Activated CD4-positive, alpha-beta T cell treated with anti-CD3 and anti-CD28 coated beads, Interleukin-10, Interleukin-2, amounts not matched to agents 100 ng/mL and 50 ng/mL, durations not matched to agents 16 hours and 8 hours (primary cell): ENCODE measurements around the gene PKN2.

Experiments used
- DNase-seq: peaks from one replicate; pipeline ENCODE4 v3.0.0-alpha.2; 2020

PKN2 gene

DNA sequence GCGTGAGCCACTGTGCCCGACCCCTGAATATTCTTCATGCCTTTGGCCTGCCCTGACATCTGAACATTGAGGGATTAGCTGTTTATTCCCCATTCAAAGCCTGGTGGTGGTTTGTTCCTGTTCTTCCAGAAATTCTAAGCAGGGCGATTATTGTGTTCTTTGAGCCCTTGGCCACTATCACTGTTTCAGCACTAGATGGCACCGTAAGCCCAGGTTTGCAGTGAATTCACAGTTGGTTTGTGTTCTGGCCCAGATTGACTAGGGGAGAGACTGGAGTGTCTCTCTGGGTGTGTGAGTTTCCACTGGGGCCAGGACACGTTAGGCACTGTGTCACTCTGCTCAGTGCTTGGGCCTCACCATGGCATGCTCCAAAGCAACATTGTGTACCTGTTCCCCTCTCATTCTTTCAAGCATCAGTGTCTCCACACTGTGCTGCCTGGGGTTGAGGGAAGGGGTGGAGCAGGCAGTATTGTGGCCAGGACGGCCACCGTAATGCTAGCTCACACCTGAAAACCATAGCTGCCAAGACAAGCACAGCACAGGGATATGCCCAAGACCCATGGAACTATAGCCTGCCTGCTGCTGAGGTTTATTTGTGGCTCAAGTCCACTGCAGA lies 52.7 kb downstream of the PKN2 start:
- peak; percentile 60 for DNase-seq

DNA sequence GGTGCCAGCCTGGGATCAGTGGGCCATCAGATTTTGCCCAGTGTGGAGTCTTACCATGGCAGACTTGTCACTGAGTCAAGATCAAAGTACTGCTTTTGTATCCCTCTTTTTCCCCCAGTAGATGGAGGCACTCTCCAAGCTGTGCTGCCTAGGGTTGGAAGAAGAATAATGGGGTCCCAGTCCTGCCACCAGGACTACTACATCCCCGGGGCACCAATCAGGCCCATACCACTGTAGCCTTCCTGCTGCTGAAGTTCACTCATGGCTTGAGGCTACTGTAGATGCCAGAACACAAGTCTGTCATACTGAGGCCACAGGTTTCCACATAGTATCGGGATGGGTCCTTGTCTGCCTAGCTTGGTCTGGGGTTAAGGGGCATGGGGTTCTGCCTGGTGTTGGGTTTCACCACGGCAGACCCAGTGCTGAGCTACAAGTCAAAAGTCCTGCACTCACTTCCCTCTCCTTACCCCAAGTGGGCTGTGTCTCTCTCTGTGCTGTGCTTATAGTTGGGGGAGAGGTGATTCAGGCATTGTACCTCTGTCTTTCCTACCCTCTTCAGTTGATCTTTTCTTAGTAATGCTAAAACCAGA lies 53.4 kb downstream of the PKN2 start:
- DNase-seq = no peak

DNA sequence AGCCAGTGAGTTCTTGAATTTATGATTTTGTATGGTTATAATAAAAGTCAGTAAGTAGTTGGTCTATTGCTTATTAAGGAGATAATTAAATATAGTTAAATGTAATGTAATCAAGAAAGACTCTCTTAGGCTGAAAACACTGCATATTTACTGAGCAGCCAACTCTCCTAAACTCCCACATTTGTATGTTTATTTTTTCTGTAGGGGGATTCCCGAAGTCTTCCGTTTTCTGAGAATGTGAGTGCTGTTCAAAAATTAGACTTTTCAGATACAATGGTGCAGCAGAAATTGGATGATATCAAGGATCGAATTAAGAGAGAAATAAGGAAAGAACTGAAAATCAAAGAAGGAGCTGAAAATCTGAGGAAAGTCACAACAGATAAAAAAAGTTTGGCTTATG lies 56.7 kb downstream of the PKN2 start:
- no peak for DNase-seq

DNA sequence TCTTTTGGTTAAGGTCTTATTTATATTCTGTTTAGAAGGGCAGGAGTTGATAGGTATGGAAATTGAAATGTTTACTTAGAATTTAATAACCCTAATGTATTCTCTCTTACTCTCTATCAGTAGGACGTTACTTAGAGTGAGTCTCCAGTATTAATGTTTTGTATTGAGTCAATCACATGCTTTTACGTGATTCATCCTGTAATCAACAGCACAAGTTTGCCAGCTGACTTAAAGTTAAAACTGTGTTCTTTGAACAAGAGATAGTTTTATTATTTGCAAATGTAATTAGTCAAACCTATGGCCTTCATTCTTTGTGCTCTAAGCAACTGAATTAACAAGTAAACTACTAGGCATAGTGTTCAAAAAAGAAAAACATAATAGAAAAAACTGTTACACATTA lies 57.3 kb downstream of the PKN2 start:
- DNase-seq = no peak

DNA sequence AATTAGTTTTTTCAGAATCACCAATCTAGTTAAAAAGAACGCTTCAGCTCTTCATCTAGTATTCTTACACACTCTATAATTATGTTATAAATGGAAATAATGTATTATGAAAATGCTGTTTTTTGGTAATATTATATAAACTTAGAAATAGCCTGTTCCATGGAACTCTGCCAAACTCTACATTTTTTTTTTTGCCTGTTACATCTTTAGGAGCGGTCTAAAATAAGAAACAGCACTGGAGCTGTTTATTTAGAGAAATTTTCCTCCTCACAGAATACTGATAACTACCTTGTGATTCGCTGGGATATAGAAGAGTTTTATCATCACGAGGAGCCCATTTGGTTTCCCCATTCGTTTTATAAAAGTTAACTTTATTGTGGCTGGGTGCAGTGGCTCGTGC lies 58.5 kb downstream of the PKN2 start:
- DNase-seq = no peak

DNA sequence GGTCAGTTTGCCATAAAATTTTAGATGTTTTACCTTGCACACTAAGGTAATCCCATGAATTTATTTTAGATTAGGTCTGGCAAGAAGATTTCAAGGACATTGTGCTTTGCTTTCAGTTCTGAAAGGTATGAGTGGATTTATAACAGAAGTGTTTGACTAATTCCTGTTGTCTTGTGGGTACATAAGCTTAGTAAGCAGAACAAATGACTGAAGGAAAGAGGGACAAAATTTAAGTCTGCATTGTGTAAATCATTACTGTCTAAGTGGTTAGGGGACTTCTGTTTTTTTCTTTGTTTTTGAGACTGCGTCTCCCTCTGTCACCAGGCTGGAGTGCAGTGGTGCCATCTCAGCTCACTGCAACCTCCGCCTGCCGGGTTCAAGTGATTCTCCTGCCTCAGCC lies 60.1 kb downstream of the PKN2 start:
- peak; percentile 59 for DNase-seq

DNA sequence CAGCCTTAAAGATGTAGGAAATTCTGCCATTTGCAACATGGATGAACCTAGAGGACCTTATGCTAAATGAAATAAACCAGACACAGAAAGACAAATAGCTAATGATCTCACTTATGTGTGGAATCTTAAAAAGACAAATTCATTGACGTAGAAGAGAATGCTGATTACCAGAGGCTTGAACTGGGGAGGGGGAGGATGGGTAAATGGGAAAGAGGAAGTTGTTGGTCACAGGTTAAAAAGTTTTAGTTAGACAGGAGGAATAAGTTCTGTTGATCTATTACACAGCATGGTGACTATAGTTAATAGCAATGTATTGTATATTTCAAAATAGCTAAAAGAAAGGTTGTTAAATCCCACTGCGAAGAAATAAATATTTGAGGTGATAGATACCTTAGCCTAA lies 62.8 kb downstream of the PKN2 start:
- DNase-seq = no peak

DNA sequence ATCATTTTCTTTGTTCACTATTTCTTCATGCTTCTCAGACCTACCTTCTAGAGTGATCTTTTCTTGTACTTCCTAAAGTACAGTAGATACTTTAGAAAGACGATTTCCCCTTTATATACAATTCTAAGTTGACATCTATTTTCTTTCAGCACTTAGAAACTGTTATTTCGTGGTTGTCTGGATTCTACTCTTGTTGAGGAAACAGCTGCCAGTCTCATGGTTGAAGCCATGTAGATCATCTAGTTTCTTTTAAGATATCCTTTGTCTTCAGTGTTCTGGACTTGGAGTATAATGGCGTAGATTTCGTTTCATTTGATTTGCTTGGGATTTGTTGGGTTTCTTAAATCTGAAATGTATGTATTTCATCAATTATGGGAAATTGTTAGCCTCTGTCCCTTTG lies 67.6 kb downstream of the PKN2 start:
- no peak for DNase-seq

DNA sequence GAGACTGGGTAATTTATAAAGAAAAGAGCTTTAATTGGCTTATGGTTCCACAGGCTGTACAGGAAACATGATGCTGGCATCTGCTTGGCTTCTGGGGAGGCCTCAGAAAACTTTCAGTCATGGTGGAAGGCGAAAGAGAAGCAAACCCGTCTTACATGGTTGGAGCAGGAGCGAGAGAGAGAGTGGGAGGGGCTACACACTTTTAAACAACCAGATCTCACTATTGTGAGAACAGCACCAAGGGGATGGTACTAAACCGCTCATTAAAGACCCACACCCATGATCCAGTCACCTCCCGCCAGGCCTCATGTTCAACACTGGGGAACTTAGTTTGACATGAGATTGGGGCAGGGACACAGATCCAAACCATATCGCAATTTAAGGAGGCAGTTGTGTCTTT lies 69.4 kb downstream of the PKN2 start:
- DNase-seq = no peak

DNA sequence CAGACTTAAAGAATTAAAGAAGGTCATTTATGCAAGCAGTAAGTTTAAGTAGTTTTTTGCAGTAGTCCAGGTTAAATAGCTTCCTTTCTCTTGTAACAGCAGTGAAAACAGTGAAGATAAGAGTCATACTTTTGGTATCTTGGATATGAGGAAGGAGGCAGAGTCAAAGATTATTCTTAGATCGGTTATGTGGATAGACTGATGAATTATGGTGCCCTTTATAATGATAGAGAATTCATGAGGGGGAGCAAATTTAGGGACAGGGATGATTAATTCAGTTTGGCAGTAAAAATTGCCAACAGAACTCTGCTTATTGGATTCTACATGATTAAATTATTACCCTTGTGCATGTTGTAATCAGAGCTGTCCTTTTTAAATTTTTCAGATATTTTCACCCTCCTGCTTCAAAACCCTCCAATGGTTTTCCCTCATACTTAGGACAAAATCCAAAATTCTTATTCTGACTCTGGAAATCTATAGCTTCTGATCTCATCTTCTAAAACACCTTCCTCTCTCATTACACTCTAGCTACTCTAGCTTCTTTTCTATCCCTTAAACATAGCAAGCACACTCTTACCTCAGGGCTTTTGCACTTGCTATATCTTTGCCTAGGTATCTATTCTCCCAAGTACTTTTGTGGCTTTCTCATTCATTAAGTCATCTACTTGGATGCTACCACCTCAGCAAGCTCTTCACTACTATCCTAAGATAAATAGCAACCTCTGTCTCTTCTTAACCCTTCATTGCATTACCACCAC lies 79.8 kb downstream of the PKN2 start:
- no peak for DNase-seq

DNA sequence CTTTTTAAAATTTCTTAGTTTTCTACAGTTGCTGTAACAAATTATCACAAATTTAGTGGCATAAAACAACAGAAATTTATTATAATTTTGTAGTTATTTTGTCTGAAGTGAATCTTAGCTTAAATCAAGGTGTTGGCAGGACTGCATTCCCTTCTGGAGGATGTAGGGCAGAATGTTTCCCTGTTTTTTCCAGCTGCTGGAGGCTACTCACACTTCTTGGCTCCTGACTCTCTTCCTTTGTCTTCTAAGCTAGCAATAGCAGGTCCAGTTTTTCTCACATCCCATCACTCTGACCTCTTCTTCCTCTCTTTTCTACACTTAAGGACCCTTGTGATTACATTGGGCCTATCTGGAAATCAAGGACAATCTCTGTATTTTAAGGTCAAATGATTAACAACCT lies 84.1 kb downstream of the PKN2 start:
- no peak for DNase-seq

DNA sequence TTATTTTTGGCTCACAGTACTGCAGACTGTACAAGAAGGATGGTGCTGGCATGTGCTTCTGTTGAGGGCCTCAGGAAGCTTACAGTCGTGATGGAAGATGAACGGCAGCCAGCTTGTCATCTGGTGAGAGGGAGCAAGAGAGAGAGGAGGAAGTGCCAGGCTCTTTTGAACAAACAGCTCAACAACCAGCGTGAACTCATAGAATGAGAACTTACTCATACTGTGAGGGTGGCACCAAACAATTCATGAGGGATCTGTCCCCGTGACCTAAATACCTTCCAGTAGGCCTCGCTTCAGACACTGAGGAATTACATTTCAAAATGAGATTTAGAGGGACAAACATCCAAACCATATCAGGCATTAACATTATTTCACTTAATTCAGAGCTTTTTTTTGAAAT lies 84.7 kb downstream of the PKN2 start:
- DNase-seq = no peak

DNA sequence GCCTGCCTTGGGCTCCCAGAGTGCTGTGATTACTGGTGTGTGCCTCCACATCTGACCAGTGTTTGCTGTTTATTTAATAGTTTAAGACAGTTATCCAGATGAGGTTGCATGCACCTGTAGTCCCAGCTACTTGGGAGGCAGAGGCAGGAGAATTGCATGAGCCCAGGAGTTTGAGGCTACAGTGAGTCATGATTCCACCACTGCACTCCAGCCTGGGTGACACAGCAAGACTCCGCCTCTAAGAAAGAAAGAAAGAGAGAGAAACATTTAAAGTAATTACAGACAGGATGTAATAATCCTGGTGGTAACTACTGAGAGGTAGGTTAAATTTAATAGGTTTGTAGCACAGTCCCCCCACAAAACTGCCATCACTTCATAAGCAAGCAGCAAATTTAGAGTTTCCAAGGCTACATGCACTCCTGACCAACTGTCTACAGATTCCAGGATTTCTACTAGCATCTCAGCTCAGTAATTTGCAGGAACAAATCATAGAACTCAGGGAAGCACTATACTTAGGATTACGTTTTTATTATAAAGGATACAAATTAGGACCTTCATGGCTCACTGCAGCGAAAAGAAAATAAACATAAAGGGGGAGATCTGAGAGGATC lies 89.6 kb downstream of the PKN2 start:
- DNase-seq = peak; percentile 24

DNA sequence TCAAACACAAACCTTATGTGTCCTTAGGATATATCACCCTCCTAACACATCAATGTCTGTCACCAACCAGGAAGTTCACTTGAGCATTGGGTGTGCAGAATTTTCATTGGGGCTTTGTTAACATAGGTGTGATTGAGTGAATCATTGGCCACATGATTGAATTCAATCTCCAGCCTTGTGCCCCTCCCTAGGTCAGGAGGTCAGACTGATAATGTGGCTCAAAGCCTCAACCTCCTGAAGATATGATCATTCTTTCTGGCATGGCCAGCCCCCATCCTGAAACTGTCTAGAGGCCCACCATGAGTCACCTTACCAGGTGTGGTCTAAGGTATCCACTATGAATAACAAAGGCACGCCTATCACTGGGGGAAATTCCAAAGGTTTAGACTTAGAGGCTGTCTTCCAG lies 90.1 kb downstream of the PKN2 start:
- peak; percentile 35 for DNase-seq

DNA sequence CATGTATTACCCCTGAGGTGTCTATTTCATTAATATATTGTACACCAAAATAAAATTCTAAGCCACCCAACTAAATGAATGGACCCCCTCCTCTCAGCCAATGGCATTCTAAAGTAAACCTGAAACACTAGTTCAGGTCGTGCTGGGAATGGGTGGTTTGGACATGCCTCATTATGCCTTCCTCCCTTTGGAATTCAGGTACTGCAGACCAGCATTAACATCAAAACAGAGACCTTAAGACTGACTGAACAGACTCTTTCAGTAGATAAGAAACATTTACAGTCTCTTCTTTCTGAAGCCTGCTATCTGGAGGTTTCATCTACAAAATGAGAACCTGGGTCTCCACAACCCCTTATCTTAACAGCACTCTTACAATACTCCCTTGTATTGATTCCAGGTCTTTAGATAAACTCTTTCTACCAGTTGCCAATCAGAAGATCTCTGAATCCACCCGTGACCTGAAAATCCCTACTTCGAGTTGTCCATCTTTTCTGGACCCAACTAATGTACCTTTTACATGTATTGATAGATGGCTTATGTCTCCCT lies 93.6 kb downstream of the PKN2 start:
- no peak for DNase-seq

DNA sequence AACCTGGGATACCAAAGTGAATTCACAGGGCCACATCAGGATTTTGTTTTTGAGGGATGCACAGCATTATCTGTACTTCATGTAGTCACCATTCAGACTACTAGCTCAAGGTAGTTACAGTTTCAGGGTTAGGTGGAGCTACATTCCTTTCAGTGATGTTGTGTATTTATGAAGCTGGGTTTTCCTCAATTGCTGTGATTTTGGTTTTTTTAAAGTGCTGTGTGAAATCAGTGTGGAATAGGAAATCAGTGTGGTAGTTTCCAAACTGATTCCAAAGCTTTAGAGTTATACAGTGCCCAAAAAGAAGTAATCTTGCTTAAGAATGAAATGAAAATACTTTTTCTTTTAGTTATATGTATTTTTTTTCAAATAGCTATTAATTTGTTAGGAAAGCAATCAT lies 95.8 kb downstream of the PKN2 start:
- no peak for DNase-seq

DNA sequence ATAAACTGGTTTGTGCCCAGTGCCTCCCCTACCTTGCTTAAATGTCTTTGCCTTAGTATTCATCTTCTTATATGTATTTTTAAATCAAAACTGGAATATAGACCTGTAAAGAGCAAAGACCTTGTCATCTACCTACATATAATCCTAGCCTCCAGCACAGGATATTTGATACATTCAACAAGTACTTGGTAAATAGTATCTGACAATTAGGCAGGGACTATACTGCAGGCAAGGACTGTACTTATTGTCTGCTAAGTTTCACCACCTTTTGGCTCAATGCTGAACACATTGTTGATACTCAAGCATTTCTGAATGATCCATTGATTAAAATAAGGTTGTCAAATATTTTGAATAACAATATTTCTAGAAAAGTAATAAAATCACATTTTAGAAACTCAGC lies 96.4 kb downstream of the PKN2 start:
- no peak for DNase-seq

DNA sequence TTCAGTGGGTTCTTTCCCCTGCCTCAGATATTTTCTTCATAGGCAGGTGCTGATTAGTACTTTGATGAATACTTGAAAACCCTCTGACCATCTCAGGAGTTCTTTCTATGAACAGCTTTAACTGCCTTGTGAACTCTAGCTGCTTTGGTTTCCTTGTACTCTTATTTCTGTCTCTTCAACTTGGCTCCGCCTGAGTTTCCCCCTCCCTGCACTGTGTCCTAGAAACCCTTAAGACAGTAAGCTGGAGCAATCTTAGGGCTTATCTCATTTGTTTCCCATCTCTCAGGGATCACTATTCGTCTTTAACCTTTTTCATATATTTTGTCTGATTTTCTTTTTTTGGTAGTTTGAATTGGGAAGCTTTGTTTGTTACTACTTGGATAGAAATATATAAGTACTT lies 99.1 kb downstream of the PKN2 start:
- no peak for DNase-seq

DNA sequence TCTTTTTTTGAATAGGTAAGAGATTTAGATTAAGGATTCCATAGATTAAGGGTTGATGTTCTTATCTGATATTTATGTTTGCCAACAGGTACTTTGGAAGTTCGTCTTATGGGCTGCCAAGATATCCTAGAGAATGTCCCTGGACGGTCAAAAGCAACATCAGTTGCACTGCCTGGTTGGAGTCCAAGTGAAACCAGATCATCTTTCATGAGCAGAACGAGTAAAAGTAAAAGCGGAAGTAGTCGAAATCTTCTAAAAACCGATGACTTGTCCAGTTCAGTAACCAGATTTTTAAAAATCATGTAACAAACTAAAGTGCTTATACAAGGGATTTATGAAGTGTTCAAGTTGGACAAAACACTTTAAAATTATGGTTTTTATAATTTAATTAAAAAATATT lies 100.5 kb downstream of the PKN2 start:
- no peak for DNase-seq

DNA sequence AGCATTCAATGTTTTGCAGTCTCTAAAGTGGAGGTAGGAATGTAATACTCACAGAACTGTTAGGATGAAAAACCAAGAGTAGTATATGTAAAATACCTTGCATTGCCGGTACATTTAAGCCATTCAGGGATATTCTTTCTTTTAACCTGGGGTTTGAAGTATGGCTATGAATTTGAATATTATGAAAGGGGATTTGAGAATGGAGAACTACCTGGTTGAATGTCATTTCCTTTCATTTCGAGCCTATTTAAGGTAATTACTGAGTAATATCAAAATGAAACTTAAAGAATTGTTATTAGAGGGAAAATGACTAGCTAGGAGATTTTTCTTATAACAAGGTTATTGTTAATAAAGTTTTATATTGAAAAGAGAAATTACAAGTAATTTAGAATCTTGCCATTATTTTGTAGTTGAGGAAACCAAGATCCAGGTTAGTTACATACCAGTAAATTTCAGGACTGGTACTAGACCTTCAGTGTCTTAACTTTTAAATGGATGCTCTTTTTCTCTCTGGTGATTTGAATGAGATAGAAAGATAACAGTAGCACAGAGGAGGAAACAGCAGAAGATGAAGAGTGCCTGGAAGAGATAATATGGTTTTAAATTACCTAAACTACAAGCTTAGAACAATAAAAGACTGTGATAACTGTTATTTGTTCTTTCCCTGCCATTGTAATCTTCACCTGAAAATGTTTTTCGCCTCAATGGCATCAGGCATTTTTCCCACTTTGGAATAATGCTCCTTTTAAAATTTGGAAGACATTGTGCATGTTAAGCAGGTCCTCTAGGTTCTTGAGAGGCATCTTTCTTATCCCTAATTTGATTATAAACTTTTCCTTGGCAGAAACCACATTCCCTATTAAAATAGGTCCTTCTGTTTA lies 103.2 kb downstream of the PKN2 start:
- DNase-seq = no peak

DNA sequence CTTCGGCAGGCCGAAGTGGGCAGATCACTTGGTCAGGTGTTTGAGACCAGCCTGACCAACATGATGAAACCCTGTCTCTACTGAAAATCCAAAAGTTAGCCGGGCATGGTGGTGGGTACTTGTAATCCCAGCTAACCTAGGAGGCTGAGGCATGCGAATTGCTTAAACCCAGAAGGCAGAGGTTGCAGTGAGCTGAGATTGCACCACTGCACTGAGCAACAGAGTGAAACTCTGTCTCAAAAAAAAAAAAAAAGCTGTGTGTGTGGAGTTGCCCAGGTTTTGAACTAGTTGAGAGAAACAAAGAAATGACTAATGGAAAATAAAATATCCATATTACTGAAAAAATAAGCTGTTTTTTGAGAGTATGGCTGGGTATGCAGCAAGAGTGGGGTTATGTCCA lies 107.1 kb downstream of the PKN2 start:
- no peak for DNase-seq

DNA sequence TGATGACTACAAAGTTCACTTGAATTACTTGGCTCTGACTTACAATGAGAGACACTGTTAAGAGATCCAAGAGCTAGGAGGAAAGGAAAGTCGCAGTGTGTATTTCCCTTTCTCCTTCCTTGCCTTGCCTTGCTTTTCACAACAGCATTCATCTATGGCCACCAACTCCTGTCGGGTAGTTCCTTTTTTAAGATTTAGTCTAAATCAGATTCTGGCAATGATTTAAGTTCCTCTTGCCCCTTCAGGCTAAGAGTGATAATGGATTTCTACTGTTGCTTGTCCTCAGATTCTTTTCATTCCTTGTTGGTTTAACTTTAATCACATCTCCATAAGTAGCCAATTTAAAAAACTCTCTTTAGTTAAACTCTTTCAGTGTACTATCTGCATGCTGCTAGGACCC lies 115.4 kb downstream of the PKN2 start:
- DNase-seq = no peak
